Stimulated activated CD4-positive, alpha-beta T cell treated with anti-CD3 and anti-CD28 coated beads, Interleukin-4, amount 100 ng/mL, for 1 hour (primary cell): ENCODE measurements around the gene CHCHD1.
"Not testable (repeated sequence)": the region's sequence is repeated elsewhere in the genome, so short reads cannot be mapped to it uniquely, and the experiment has no call there.

Experiments used
- DNase-seq: peaks from one replicate; pipeline ENCODE4 v3.0.0-alpha.2; 2020

Gene CHCHD1

DNA sequence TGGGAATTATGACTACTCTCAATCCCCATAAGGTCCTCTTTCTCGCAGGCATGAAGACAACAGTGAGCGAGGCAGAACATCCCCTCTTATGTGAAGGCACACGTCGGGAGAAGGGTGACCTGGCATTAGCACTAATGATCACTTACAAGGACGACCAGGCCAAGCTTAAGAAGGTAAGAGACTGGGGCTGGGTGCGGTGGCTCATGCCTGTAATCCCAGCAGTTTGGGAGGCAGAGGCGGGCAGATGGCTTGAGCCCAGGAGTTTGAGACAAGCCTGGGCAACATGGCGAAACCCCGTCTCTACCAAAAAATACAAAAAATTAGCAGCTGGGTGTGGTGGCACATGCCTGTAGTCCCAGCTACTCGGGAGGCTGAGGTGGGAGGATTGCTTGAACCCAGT lies 13.6 kb downstream of the CHCHD1 start:
- not testable (repeated sequence) for DNase-seq

DNA sequence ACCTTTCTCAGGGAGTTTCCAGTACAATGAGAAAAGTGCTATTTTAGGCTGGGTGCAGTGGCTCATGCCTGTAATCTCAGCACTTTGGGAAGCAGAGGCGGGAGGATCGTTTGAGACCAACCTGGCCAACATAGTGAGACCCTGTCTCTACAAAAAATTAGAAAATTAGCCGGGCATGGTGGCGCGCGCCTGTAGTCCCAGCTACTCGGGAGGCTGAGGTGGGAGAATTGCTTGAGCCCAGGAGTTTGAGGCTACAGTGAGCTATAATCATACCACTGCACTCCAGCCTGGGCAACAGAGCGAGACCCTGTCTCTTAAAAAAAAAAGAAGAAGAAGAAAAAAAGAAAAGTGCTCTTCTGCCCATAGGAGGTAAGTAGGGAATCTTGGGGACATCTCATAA lies 14.2 kb downstream of the CHCHD1 start:
- not testable (repeated sequence) for DNase-seq

DNA sequence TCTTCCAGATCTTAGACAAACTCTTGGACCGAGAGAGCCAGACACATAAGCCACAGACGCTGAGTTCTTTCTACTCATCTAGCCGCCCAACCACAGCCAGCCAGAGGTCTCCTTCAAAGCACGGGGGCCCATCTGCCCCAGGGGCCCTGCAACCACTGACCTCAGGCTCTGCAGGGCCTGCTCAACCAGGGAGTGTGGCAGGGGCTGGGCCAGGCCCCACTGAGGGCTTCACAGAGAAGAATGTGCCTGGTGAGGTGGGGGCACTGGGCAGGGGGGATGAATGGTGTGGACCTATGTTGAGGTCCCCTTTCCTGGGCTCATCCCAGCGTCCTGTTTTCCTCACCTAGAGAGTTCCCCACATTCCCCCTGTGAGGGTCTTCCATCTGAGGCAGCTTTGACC lies 14.9 kb downstream of the CHCHD1 start:
- no peak for DNase-seq

DNA sequence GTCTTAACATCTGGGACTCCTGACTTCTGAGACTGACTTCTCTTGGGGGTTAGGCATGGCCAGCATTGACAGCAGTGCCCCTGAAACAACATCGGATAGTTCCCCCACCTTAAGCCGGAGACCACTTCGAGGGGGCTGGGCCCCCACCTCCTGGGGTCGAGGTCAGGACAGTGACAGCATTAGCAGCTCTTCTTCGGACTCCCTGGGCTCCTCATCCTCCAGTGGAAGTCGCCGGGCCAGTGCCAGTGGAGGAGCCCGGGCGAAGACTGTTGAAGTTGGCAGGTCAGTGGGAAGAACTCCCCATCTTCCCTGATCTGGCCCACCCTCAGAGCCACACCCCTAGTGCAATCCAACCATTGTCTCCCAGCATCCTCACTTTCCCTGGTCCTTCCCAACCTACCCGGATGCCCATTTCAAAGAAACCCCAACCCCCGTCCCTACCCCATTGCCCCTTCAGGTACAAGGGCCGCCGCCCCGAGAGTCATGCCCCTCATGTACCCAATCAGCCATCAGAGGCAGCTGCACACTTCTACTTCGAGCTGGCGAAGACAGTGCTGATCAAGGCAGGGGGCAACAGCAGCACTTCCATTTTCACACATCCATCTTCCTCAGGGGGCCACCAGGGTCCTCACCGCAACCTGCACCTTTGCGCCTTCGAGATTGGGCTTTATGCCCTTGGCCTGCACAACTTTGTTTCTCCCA lies 15.6 kb downstream of the CHCHD1 start:
- no peak for DNase-seq

GRCh38 chr10:73798087-73798486 lies 16.2 kb downstream of the CHCHD1 start:
- no peak for DNase-seq

- DNase-seq = no peak
Observed at GRCh38 chr10:73798927-73799560, 17.2 kb downstream of the CHCHD1 start.

DNA sequence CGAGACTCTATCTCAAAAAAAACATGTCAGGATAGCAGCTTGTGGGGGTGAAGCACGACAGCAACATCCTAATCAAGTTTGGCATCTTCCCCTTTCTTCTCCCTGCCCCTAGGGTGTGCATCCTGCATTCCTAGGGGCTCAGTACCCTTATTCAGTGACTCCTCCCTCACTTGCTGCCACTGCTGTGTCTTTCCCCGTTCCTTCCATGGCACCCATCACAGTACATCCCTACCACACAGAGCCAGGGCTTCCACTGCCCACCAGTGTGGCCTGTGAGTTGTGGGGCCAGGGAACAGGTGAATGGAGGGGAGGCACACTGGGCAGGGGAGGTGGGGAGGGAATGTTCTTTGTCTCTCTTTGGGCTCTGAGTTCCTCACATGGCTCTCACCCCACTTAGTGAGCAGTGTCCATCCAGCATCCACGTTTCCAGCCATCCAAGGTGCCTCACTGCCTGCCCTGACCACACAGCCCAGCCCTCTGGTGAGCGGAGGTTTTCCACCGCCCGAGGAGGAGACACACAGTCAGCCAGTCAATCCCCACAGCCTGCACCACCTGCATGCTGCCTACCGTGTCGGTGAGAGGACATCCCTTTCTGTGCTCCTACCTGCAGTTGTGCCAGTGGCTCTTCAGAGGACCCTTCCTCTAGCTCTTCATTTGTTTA lies 18.2 kb downstream of the CHCHD1 start:
- DNase-seq = no peak

- DNase-seq = no peak
Observed at GRCh38 chr10:73800560-73801252, 18.9 kb downstream of the CHCHD1 start.

- no peak for DNase-seq
Observed at GRCh38 chr10:73801253-73801590, 19.4 kb downstream of the CHCHD1 start.

DNA sequence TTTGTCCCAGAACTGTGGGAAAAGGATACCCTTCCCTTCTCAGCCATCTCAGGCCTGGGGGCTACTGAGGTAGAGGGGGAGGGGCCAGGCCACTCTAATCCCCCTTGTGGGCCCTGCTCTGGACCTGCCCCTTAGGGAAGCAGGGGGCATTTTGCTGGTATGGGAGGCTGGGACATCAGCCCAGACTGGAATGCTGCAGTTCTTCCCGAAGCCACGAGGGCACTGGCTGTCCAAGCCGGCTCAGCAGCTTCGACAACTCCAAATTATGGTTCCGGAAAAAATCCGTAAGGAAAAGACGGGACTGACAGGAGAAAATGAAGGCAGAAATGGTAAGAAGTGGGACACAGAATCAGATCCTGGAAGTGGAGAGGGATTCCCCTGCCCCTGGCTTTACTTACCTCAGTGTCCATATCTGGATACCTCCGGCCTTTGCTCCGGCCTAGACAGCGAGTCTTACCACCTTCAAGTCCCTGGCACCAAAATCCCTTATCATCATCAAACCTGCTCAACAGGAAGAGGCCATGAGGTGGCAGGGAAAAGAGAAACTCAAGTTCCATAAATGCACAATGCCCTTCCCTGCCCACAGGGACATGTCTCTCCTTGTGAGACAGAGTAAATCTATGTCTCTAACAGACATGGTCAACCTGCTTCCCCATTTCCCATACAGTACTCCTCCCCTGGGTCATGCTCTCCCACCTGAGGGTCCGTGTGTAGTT lies 20.6 kb downstream of the CHCHD1 start:
- no peak for DNase-seq

DNA sequence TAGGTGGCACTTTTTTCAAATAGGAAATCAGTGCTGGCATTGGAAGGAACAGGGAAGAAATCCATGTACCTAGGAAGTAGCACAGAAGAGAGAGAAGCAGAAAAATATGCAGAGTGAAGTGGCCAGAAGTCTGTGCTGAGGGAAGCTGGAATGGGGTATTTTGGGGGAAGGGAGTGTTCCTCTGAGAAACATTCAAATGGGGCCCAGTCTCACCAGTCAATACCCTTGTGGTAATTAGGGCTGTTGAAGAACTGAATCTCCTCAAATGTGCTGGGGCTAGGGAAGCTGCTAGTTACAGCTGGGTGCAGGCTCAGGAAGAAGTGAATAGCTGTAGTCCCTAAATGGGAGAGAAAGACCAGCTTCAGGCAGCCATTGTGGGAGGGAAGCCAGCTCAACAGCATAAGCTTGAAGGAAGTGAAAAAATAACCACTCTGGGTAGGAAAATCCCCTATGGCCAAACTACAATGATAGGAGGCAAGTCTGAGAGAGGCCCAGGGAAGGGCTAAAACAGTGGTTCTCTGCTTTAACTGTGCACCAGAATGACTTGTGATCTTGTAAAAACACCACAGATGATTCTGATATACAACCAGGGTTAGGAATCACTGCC lies 21.9 kb downstream of the CHCHD1 start:
- DNase-seq = no peak

GRCh38 chr10:73806176-73806950 lies 24.5 kb downstream of the CHCHD1 start:
- DNase-seq = no peak

DNA sequence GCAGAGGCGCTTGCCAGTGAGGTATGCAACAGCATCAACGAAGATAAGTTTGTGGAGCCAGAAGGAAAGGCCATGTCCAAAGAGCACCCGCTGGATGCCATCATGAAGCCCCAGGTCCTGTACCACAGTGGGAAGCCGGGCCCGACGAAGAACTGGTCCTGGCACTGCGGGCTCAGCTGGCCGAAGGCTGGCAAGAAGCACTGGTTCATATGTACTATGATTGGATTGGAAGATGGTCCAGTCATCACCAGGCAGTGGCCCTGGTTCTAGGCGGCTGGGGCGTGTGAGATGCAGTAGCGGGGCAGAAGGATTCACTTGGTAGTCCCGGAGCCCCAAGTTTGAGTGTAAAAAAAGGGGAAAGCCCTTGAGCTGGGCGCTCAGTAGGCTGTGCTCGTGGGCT lies 25.6 kb downstream of the CHCHD1 start:
- no peak for DNase-seq

- DNase-seq = no peak
Observed at GRCh38 chr10:73808021-73808815, 26.4 kb downstream of the CHCHD1 start.

GRCh38 chr10:73809061-73809818 lies 27.4 kb downstream of the CHCHD1 start:
- no peak for DNase-seq

DNA sequence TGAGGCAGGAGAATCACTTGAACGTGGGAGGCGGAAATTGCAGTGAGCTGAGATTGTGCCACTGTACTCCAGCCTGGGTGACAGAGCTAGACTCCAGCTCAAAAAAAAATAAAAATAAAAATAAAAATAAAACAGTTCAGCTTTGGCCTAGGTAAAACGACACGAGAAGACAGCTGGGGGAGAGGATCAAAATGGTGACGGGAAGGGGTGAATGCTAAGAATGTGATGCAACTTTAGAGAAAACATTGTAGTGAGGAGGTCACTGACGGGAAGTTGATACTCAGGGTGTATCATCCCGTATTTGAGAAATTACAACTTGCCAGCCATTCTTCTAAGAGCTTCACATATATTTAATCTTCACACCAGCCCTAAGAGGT lies 28.5 kb downstream of the CHCHD1 start:
- DNase-seq = no peak

GRCh38 chr10:73810735-73811465 lies 29.1 kb downstream of the CHCHD1 start:
- peak; percentile 60 for DNase-seq

- no peak for DNase-seq
Observed at GRCh38 chr10:73812657-73813056, 30.8 kb downstream of the CHCHD1 start.

- no peak for DNase-seq
Observed at GRCh38 chr10:73813333-73813732, 31.5 kb downstream of the CHCHD1 start.
